Lower leg skin (tissue), 4 donors: Measurements from ENCODE around the gene TIMP1. TPM values are rescaled to one million over a fixed set of nuclear protein-coding genes. Genes with fewer than 3 reads are reported as not detected.
A peak's percentile ranks its signal among the peaks of the same experiment; 100 is the strongest.

ENCODE experiments used
- DNase-seq, 2 donors: peaks; one replicate each; pipeline ENCODE4 v3.0.0-alpha.2; 2019; ENCODE audit warnings: low spot score in 2 of 2
- H3K4me3 ChIP-seq: fragments of 200-600 bp; sonication (generic); 2 replicates; pipeline ENCODE4 v1.5.1; 2017; ENCODE audit warnings: mild to moderate bottlenecking, low read depth; ENCODE audit not compliant: poor library complexity, severe bottlenecking
- CTCF ChIP-seq, 3 donors: fragments of 450-650 bp; IDR thresholded peaks; one replicate each; pipeline ENCODE4 v1.5.1; 2016; ENCODE audit warnings: antibody characterized with exemption in 3 of 3, mild to moderate bottlenecking in 3 of 3, moderate library complexity in 2 of 3
- POLR2A ChIP-seq, 2 donors: fragments of 450-650 bp; IDR thresholded peaks; one replicate each; pipeline ENCODE4 v1.6.1; 2016 to 2017; ENCODE audit warnings: antibody characterized with exemption in 2 of 2, mild to moderate bottlenecking in 1 of 2, moderate library complexity in 1 of 2
- WGBS, 2 donors: methylation state at CpG; one replicate each; pipeline ENCODE4 v1.1.5; 2018; 5-methylcytosine and 5-hydroxymethylcytosine counted together
- intact Hi-C: fragments of 100-400 bp; cut with DNase I; formaldehyde crosslinking; loops from one replicate; pipeline ENCODE4 v1.15.0; 2023; ENCODE audit warnings: low total_unique reads
- total RNA-seq, 4 donors: library from RNA; depleted of rRNA; stranded (reverse); fragments of >200 nt; gene quantifications; one replicate each; pipeline ENCODE4 v1.1.0, GENCODE V29; 2016

TIMP1 gene
- total RNA-seq, 4 donors from 2014 or later: 27.5 to 82.1 (median 53.5) TPM

GRCh38 chrX:47558436-47558835, 23.8 kb upstream of the TIMP1 start:
- TF ChIP-seq POLR2A (IDR thresholded peaks at IDR 0.05): no peak
- TF ChIP-seq CTCF (IDR thresholded peaks at IDR 0.05): no peak
- WGBS, 2 donors: 84 to 89% methylated on average over 3 of the region's 3 CpGs
- no peak for DNase-seq
- H3K4me3 ChIP-seq: no peak overlapping the region
- intact Hi-C loops: no loop called here

- H3K4me3 ChIP-seq: no peak overlapping the region
- intact Hi-C loops: no loop called here
- 13 to 36% methylated on average over 13 to 15 of the region's 15 CpGs for WGBS, 2 donors
- TF ChIP-seq POLR2A (IDR thresholded peaks at IDR 0.05) (no peak), CTCF (IDR thresholded peaks at IDR 0.05) (no peak)
- no peak for DNase-seq
Observed at GRCh38 chrX:47560179-47560933, 21.9 kb upstream of the TIMP1 start.

- WGBS, 2 donors: 1 to 45% methylated on average over 25 to 59 of the region's 59 CpGs
- TF ChIP-seq CTCF (IDR thresholded peaks at IDR 0.05): no peak
- peak in 1 of 2 donors; percentile 11 for TF ChIP-seq POLR2A (IDR thresholded peaks at IDR 0.05)
- peak; percentile 96 to 98 for DNase-seq
- intact Hi-C loops: no loop called here
- H3K4me3 ChIP-seq: peak within 1 kb of the TSS; percentile 12
Observed at GRCh38 chrX:47560934-47561658, 21.1 kb upstream of the TIMP1 start, which contains the start of gene ARAF. TSS of gene ARAF (plus strand) at chrX:47561205. CDS start at chrX:47562968, 1,763 bp downstream.

DNA sequence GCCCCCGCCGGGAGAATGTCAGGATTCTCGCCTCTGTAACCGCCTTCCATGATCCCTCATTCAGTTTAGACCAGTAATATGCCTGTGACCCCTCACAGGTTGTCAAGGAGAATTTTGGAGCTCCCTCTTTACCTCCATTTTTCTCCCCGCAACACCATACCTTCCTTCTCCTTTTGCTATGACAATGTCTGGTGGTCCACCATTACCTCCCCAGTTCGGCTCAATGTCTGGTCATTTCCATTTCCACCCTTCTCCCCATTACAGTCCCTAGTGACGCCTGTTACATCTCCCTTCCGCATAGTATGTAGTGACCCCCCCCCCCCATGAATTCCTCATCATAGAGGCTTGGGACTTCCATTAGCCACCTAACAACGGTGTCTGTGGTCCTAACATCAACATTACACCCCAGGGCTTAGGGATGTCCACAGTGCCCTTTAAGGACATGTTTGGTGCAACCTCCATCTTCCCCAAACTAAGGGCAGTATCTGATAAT, 20.5 kb upstream of the TIMP1 start:
- peak overlapping the region; percentile 12 for H3K4me3 ChIP-seq
- TF ChIP-seq POLR2A (IDR thresholded peaks at IDR 0.05) (no peak), CTCF (IDR thresholded peaks at IDR 0.05) (no peak)
- intact Hi-C loops: no loop called here
- DNase-seq: no peak
- 1 to 40% methylated on average over 9 of the region's 9 CpGs for WGBS, 2 donors

- WGBS, 2 donors: 63 to 77% methylated on average over 4 to 13 of the region's 13 CpGs
- TF ChIP-seq CTCF (IDR thresholded peaks at IDR 0.05): no peak
- no peak for TF ChIP-seq POLR2A (IDR thresholded peaks at IDR 0.05)
- no peak overlapping the region for H3K4me3 ChIP-seq
- intact Hi-C loops: no loop called here
- DNase-seq: no peak
Observed at GRCh38 chrX:47562615-47563243, 19.5 kb upstream of the TIMP1 start.
